Liver (tissue), 9 donors: ENCODE data around the gene TRIM26. TPM values are rescaled to one million over a fixed set of nuclear protein-coding genes. Genes with fewer than 3 reads are reported as not detected.

Source experiments
- DNase-seq: peaks from one replicate; pipeline ENCODE4 v3.0.0-alpha.2; 2017; ENCODE audit warnings: low spot score
- H3K27ac ChIP-seq, 2 donors: one replicate each; pipeline ENCODE4 v1.7.0; 2013; ENCODE audit warnings: inconsistent platforms in 2 of 2, low read length in 2 of 2, control low read depth in 1 of 2, low read depth in 1 of 2, mild to moderate bottlenecking in 1 of 2
- H3K27me3 ChIP-seq, 4 donors: one replicate each; pipeline versions ENCODE4 v1.6.1 to v1.7.0; 2013; ENCODE audit warnings: low read length in 3 of 4, inconsistent platforms in 1 of 4, mild to moderate bottlenecking in 1 of 4, moderate library complexity in 1 of 4; ENCODE audit not compliant: control insufficient read depth in 4 of 4, insufficient read depth in 4 of 4
- H3K36me3 ChIP-seq, 4 donors: one replicate each; pipeline versions ENCODE4 v1.6.1 to v1.7.0; 2013; ENCODE audit warnings: low read length in 3 of 4, mild to moderate bottlenecking in 3 of 4, low read depth in 1 of 4, moderate library complexity in 1 of 4; ENCODE audit not compliant: control insufficient read depth in 4 of 4, insufficient read depth in 3 of 4
- H3K4me1 ChIP-seq, 4 donors: one replicate each; pipeline versions ENCODE4 v1.6.1 to v1.7.0; 2013; ENCODE audit warnings: low read length in 3 of 4, mild to moderate bottlenecking in 3 of 4, moderate library complexity in 1 of 4; ENCODE audit not compliant: control insufficient read depth in 4 of 4, insufficient read depth in 4 of 4
- H3K4me3 ChIP-seq, 3 donors: one replicate each; pipeline versions ENCODE4 v1.6.1 to v1.7.0; 2013; ENCODE audit warnings: low read length in 3 of 3, control low read depth in 1 of 3, low read depth in 1 of 3, mild to moderate bottlenecking in 1 of 3
- H3K9ac ChIP-seq, 2 donors: one replicate each; pipeline ENCODE4 v1.7.0; 2013; ENCODE audit warnings: low read length in 2 of 2, mild to moderate bottlenecking in 2 of 2, moderate library complexity in 2 of 2, control low read depth in 1 of 2, low read depth in 1 of 2
- H3K9me3 ChIP-seq, 4 donors: one replicate each; pipeline versions ENCODE4 v1.6.1 to v1.7.0; 2013; ENCODE audit warnings: low read length in 3 of 4; ENCODE audit not compliant: control insufficient read depth in 4 of 4
- ATF3 ChIP-seq: IDR thresholded peaks from 2 replicates; pipeline ENCODE4 v1.6.1; 2016; ENCODE audit warnings: antibody characterized with exemption
- CTCF ChIP-seq: fragments of 150-350 bp; IDR thresholded peaks from 2 replicates; pipeline ENCODE4 v1.5.1; 2017; ENCODE audit warnings: improper control_type of control experiment, low read depth, low read length; ENCODE audit not compliant: missing input control
- EGR1 ChIP-seq, 2 donors: IDR thresholded peaks; 2 replicates each; pipeline ENCODE4 v1.6.1; 2016 to 2018; ENCODE audit warnings: antibody characterized with exemption in 2 of 2, low read depth in 2 of 2
- FOXA1 ChIP-seq: IDR thresholded peaks from 2 replicates; pipeline ENCODE4 v1.6.1; 2016; ENCODE audit warnings: antibody characterized with exemption
- FOXA2 ChIP-seq: IDR thresholded peaks from 2 replicates; pipeline ENCODE4 v1.6.1; 2016; ENCODE audit warnings: antibody characterized with exemption
- GABPA ChIP-seq, 2 donors: IDR thresholded peaks in 1 of 2; conservative IDR thresholded peaks in 1 of 2; 2 replicates each; pipeline ENCODE4 v1.6.1; 2016; ENCODE audit warnings: antibody characterized with exemption in 2 of 2, mild to moderate bottlenecking in 1 of 2, moderate library complexity in 1 of 2
- HNF4A ChIP-seq, 2 donors: conservative IDR thresholded peaks; 2 replicates each; pipeline ENCODE4 v1.6.1; 2016; ENCODE audit warnings: antibody characterized with exemption in 2 of 2, mild to moderate bottlenecking in 2 of 2
- HNF4G ChIP-seq: IDR thresholded peaks from 2 replicates; pipeline ENCODE4 v1.6.1; 2016; ENCODE audit warnings: antibody characterized with exemption
- JUND ChIP-seq, 2 donors: IDR thresholded peaks; 2 replicates each; pipeline ENCODE4 v1.6.1; 2016; ENCODE audit warnings: antibody characterized with exemption in 2 of 2
- MAX ChIP-seq: IDR thresholded peaks from 2 replicates; pipeline ENCODE4 v1.6.1; 2016; ENCODE audit warnings: antibody characterized with exemption
- NR2F2 ChIP-seq: IDR thresholded peaks from 2 replicates; pipeline ENCODE4 v1.6.1; 2016; ENCODE audit warnings: antibody characterized with exemption
- RAD21 ChIP-seq, 2 donors: IDR thresholded peaks; 2 replicates each; pipeline ENCODE4 v1.6.1; 2016; ENCODE audit warnings: antibody characterized with exemption in 2 of 2, mild to moderate bottlenecking in 2 of 2
- REST ChIP-seq: IDR thresholded peaks from 2 replicates; pipeline ENCODE4 v1.6.1; 2016; ENCODE audit warnings: antibody characterized with exemption, mild to moderate bottlenecking
- RXRA ChIP-seq, 2 donors: IDR thresholded peaks; 2 replicates each; pipeline ENCODE4 v1.6.1; 2017 to 2018; ENCODE audit warnings: antibody characterized with exemption in 2 of 2, mild to moderate bottlenecking in 1 of 2
- SP1 ChIP-seq: IDR thresholded peaks from 2 replicates; pipeline ENCODE4 v1.6.1; 2018; ENCODE audit warnings: antibody characterized with exemption, mild to moderate bottlenecking
- TAF1 ChIP-seq: conservative IDR thresholded peaks from 2 replicates; pipeline ENCODE4 v1.6.1; 2016; ENCODE audit warnings: antibody characterized with exemption, mild to moderate bottlenecking
- YY1 ChIP-seq: IDR thresholded peaks from 2 replicates; pipeline ENCODE4 v1.6.1; 2016; ENCODE audit warnings: antibody characterized with exemption, mild to moderate bottlenecking
- ZBTB33 ChIP-seq: IDR thresholded peaks from 2 replicates; pipeline ENCODE4 v1.6.1; 2016; ENCODE audit warnings: antibody characterized with exemption
- WGBS: extraction: QIAGEN DNeasy Blood & Tissue Kit; methylation state at CpG from one replicate; pipeline ENCODE4 v1.1.7; 2013; 5-methylcytosine and 5-hydroxymethylcytosine counted together
- polyA plus RNA-seq, 2 donors: library from polyadenylated mRNA; stranded (reverse) in 1 of 2; unstranded in 1 of 2; fragments of 200-250 nt in 1 of 2; fragments of >200 nt in 1 of 2; fragmentation: Nextera tagmentation in 1 of 2; extraction: Ambion mirVana in 1 of 2; gene quantifications; one replicate each; pipeline versions ENCODE4 v1.2.1 to v1.2.3, GENCODE V29; 2013 to 2015
- total RNA-seq, 2 donors: library from RNA; depleted of rRNA; stranded (reverse); fragments of >200 nt; gene quantifications; one replicate each; pipeline ENCODE4 v1.2.3, GENCODE V29; 2014
- donor health status: healthy.
- donor health status: healthy.
- donor health status: healthy.
- donor health status: healthy.
- donor health status: healthy.

Gene TRIM26
- total and polyA plus RNA-seq, 4 donors, result 14.9 to 50.1 (median 23.9) TPM

GRCh38 chr6:30160008-30160784 is 53.0 kb downstream of the TRIM26 start:
- TF ChIP-seq ATF3, result no peak
- no peak for TF ChIP-seq NR2F2
- no peak for TF ChIP-seq FOXA2
- TF ChIP-seq REST, result no peak
- TF ChIP-seq YY1, result no peak
- TF ChIP-seq TAF1, result no peak
- no peak for TF ChIP-seq GABPA (IDR thresholded peaks at IDR 0.05 in 1 of 2, conservative IDR thresholded peaks at IDR 0.05 in 1 of 2)
- TF ChIP-seq SP1, result no peak
- no peak for TF ChIP-seq HNF4A (conservative IDR thresholded peaks at IDR 0.05)
- no peak for TF ChIP-seq EGR1 (IDR thresholded peaks at IDR 0.05; ENCODE audit: low read depth in 2 of 2)
- no peak for TF ChIP-seq FOXA1
- no peak for TF ChIP-seq CTCF
- TF ChIP-seq MAX, result no peak
- TF ChIP-seq RAD21 (IDR thresholded peaks at IDR 0.05), result no peak
- no peak for TF ChIP-seq HNF4G
- H3K9ac ChIP-seq, result no peak overlapping the region
- WGBS, result 92% methylated on average over 17 of the region's 17 CpGs
- no peak overlapping the region for H3K4me3 ChIP-seq
- no peaks in the 10 kb centered on the region for H3K9me3 ChIP-seq
- peaks cover 0 to 31% (median 6%) of the 10 kb centered on the region in 4 donors for H3K4me1 ChIP-seq
- DNase-seq, result no peak
- H3K27me3 ChIP-seq, result no peaks in the 10 kb centered on the region
- H3K36me3 ChIP-seq, result no peaks in the 10 kb centered on the region
- H3K27ac ChIP-seq, result no peak overlapping the region

- no peak overlapping the region for H3K4me3 ChIP-seq
- H3K27me3 ChIP-seq, result no peaks in the 10 kb centered on the region
- no peaks in the 10 kb centered on the region for H3K9me3 ChIP-seq
- no peak overlapping the region for H3K27ac ChIP-seq
- WGBS, result 73% methylated on average over 3 of the region's 3 CpGs
- H3K36me3 ChIP-seq, result no peaks in the 10 kb centered on the region
- DNase-seq, result no peak
- no peak overlapping the region for H3K9ac ChIP-seq
- H3K4me1 ChIP-seq, result peaks cover 0 to 27% (median 10%) of the 10 kb centered on the region in 4 donors
- no peak for TF ChIP-seq FOXA2
- TF ChIP-seq REST, result no peak
- no peak for TF ChIP-seq NR2F2
- no peak for TF ChIP-seq GABPA (IDR thresholded peaks at IDR 0.05 in 1 of 2, conservative IDR thresholded peaks at IDR 0.05 in 1 of 2)
- no peak for TF ChIP-seq RAD21 (IDR thresholded peaks at IDR 0.05)
- no peak for TF ChIP-seq MAX
- no peak for TF ChIP-seq JUND (IDR thresholded peaks at IDR 0.05)
- no peak for TF ChIP-seq RXRA (IDR thresholded peaks at IDR 0.05)
- TF ChIP-seq EGR1 (IDR thresholded peaks at IDR 0.05; ENCODE audit: low read depth in 2 of 2), result no peak
- TF ChIP-seq ZBTB33, result no peak
These were observed 54.6 kb downstream of the TRIM26 start for GRCh38 chr6:30158475-30159040.
